WI38 (cell line): Measurements from ENCODE around the gene C1orf56.

Source experiments
- H3K4me3 ChIP-seq: 2 replicates; pipeline ENCODE4 v1.5.1; 2011; ENCODE audit warnings: low read depth, mild to moderate bottlenecking, control low read depth, low read length
- TF ChIP-seq, protein P1 (sequence below): IDR thresholded peaks from 2 replicates; pipeline ENCODE4 v1.5.1; 2012; ENCODE audit warnings: low read depth, mild to moderate bottlenecking, control low read depth, low read length

Gene C1orf56

DNA sequence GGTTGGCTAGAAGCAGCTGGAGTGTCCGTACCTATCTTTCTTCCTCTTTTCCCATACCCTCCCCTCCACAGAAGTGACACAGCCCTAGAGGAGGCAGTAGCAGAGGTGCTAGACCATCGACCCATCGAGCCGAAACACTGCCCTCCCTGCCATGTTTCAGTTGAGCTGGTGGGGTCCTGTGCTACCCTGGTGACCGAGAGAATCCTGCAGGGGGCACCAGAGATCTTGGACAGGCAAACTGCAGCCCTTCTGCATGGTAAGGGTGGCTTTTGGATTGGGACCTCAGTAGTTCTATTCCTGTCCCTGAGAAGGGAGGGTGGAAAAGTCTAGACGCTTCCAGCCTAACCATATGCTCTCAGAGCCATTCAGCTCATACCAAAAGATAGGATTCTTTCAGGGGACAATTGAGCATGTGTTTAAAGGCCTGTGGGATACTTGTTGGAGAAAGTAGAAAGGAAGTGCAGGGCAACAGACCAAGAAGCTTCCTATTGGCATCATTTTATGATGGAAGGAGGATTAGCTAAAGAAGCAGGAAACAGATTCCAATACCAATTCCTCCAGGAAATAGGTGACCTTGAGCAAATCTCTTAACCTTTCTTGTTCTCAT lies 22.9 kb upstream of the C1orf56 start:
- TF ChIP-seq, protein P1, sequence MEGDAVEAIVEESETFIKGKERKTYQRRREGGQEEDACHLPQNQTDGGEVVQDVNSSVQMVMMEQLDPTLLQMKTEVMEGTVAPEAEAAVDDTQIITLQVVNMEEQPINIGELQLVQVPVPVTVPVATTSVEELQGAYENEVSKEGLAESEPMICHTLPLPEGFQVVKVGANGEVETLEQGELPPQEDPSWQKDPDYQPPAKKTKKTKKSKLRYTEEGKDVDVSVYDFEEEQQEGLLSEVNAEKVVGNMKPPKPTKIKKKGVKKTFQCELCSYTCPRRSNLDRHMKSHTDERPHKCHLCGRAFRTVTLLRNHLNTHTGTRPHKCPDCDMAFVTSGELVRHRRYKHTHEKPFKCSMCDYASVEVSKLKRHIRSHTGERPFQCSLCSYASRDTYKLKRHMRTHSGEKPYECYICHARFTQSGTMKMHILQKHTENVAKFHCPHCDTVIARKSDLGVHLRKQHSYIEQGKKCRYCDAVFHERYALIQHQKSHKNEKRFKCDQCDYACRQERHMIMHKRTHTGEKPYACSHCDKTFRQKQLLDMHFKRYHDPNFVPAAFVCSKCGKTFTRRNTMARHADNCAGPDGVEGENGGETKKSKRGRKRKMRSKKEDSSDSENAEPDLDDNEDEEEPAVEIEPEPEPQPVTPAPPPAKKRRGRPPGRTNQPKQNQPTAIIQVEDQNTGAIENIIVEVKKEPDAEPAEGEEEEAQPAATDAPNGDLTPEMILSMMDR, result peak; percentile 88

DNA sequence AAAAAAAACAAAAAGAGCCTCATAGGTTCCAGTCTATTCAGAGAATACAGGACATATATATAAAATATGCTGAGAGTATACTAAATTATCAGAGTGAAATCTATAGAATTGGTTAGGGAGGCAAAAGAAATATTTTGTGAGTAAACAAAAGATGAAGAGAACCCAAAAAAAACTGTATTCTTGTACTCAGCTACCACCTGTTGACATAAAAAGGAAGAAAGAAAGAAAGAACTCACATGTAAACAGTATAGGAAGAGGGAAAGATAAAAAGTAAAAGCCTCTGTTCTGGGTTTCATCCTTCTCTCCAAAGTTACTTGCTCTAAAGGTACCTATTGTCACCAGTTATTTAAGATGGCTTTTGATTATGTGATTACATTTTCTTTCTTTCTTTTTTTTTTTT lies 21.1 kb upstream of the C1orf56 start:
- H3K4me3 ChIP-seq, result no peak overlapping the region
- TF ChIP-seq, protein P1, result no peak

More for the DNA sequence above, 22.9 kb upstream of the C1orf56 start:
- H3K4me3 ChIP-seq, result no peak overlapping the region

DNA sequence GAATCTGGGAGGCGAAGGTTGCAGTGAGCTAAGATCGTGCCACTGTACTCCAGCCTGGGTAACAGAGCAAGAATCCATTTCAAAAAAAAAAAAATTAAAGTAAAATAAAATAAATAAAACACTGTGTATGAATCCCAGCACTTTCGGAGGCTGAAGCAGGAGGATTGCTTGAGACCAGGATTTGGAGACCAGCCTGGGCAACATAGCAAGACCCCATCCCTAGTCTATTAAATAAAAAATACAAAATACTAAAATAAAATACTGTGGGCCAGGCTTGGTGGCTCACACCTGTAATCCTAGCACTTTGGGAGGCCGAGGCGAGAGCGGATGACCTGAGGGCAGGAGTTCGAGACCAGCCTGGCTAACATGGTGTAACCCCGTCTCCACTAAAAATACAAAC lies 15.4 kb upstream of the C1orf56 start:
- H3K4me3 ChIP-seq, result no peak overlapping the region
- TF ChIP-seq, protein P1, result no peak

DNA sequence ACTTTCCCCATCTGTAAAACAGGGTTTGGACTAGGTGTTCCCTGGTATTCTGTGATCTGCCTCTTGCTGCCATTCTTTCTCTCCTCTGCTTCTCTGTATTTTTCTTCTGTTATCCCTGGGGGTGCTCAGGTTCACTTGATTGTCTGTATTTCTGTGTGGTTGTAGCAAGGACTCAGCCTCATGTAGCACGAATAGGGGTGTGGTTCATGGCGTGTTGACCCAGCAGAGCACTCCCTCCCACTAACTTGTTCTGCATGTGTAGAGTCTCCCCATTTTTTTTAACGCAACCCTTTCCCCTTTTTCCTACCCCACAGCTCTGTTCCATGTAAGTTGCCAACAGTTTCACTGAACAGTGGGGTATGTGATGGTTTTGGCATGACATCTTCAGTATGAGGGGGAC lies 12.4 kb upstream of the C1orf56 start:
- TF ChIP-seq, protein P1, result no peak

DNA sequence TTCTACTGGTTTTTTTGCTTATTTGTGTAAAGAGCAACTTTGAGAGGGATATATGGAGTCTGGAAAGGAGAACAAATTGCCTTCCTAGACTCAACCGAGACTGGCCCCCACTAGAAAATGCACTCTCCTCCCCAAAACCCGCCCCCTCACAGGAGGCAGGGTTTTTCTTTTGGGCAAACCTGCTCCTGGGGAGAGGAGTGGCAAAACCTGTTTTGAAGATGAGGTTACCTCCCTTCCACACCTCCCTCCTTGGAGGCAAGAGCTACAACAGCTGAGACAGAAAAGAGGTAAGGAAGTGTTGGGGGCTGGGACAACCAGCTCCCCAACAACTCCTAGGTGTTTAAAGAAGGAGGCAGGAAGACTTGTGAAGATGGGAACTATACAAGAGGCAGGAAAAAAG lies 11.2 kb upstream of the C1orf56 start, which contains the start of gene BNIPL:
TSS of gene BNIPL (plus strand) at position 231 of the 400 bp plus-strand sequence. CDS start at position 371, 140 bp downstream.
- TF ChIP-seq, protein P1, result no peak
- no peak within 1 kb of the TSS for H3K4me3 ChIP-seq

More for the DNA sequence above, 12.4 kb upstream of the C1orf56 start:
- no peak overlapping the region for H3K4me3 ChIP-seq

DNA sequence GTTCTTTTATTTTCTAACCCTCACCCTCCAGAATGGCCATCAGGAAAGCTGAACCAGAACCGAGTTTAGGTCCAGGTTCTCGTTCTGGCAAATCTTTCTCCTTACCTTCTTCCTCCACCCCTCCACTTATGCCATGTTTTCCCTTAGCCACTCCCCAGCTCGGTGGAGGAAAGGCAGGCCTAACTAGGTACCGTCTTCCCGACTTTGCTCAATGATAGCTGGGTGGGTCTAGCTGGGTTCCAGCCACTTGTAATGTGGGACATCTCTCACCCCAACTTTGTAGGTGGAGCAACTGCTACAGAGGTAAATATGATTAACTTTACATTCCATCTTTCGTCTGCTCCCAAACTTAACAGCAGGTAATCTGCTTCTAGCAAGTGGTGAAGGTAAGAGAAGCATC lies 10.5 kb upstream of the C1orf56 start:
- TF ChIP-seq, protein P1, result no peak
- no peak overlapping the region for H3K4me3 ChIP-seq

DNA sequence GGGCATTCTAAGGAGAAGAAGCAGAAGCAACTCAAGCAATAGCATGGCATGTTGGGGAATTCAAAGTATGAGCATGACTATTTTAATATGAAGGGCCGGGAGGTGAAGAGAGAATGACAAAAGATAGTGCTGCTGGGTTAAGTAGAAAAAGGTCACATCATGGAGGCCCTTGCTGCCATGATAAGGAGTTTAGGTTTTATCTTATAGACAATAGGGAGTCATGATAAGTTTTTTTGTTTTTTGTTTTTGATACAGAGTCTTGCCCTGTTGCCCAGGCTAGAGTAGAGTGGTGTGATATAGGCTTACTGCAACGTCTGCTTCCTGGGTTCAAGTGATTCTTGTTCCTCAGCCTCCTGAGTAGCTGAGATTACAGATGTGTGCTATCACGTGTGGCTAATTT lies 8.0 kb upstream of the C1orf56 start:
- no peak overlapping the region for H3K4me3 ChIP-seq
- TF ChIP-seq, protein P1, result no peak
